Spleen (tissue), 11 donors: ENCODE results near the gene BTBD16. TPM values are rescaled to one million over a fixed set of nuclear protein-coding genes. Genes with fewer than 3 reads are reported as not detected.

ENCODE experiments used
- DNase-seq: peaks from one replicate; pipeline ENCODE4 v3.0.0-alpha.2; 2020
- H3K27ac ChIP-seq, 8 donors: fragments of 200-600 bp; sonication (generic) in 7 of 8; 1 replicate in 4 of 8; 2 replicates in 4 of 8; pipeline versions ENCODE4 v1.5.0 to v1.8.0; 2016 to 2021; ENCODE audit warnings: inconsistent platforms in 4 of 8, mild to moderate bottlenecking in 4 of 8, moderate library complexity in 1 of 8
- H3K27me3 ChIP-seq, 7 donors: fragments of 200-600 bp; sonication (generic) in 6 of 7; replicated peaks in 1 of 7; 1 replicate in 4 of 7; 2 replicates in 3 of 7; pipeline versions ENCODE4 v1.5.0 to v1.8.0; 2016 to 2021; ENCODE audit warnings: inconsistent platforms in 3 of 7, mild to moderate bottlenecking in 1 of 7
- H3K36me3 ChIP-seq, 6 donors: fragments of 200-600 bp; sonication (generic) in 5 of 6; 1 replicate in 4 of 6; 2 replicates in 2 of 6; pipeline versions ENCODE4 v1.5.0 to v1.8.0; 2016 to 2021; ENCODE audit warnings: inconsistent platforms in 2 of 6
- H3K4me1 ChIP-seq, 6 donors: fragments of 200-600 bp; sonication (generic) in 5 of 6; 1 replicate in 3 of 6; 2 replicates in 3 of 6; pipeline versions ENCODE4 v1.5.0 to v1.8.0; 2016 to 2021; ENCODE audit warnings: inconsistent platforms in 3 of 6
- H3K4me3 ChIP-seq, 8 donors: fragments of 200-600 bp; sonication (generic) in 7 of 8; 1 replicate in 4 of 8; 2 replicates in 4 of 8; pipeline versions ENCODE4 v1.5.0 to v1.8.0; 2016 to 2021; ENCODE audit warnings: inconsistent platforms in 4 of 8, mild to moderate bottlenecking in 4 of 8, moderate library complexity in 2 of 8
- H3K9me3 ChIP-seq, 8 donors: fragments of 200-600 bp; sonication (generic) in 7 of 8; 1 replicate in 4 of 8; 2 replicates in 4 of 8; pipeline versions ENCODE4 v1.5.0 to v1.8.0; 2016 to 2021; ENCODE audit warnings: inconsistent platforms in 4 of 8
- CTCF ChIP-seq, 11 experiments: fragments of 200-600 bp in 7 of 11; fragments of 450-650 bp in 4 of 11; sonication (generic) in 4 of 11; IDR thresholded peaks in 8 of 11; conservative IDR thresholded peaks in 3 of 11; 1 replicate in 7 of 11; 2 replicates in 4 of 11; pipeline versions ENCODE4 v1.4.0 to v1.8.0; 2016 to 2021; ENCODE audit warnings: antibody characterized with exemption in 11 of 11, inconsistent platforms in 4 of 11, mild to moderate bottlenecking in 1 of 11
- POLR2A ChIP-seq, 3 donors: fragments of 450-650 bp; IDR thresholded peaks; one replicate each; pipeline ENCODE4 v1.5.1; 2017; ENCODE audit warnings: antibody characterized with exemption in 3 of 3, mild to moderate bottlenecking in 1 of 3
- POLR2AphosphoS5 ChIP-seq, 3 donors: sonication (generic); formaldehyde crosslinking; IDR thresholded peaks; one replicate each; pipeline ENCODE4 v1.5.1; 2017; ENCODE audit warnings: antibody characterized with exemption in 3 of 3
- WGBS, 5 donors: extraction: QIAGEN DNeasy Blood & Tissue Kit in 3 of 5; methylation state at CpG; one replicate each; pipeline versions ENCODE4 v1.1.5 to v1.1.7; 2013 to 2018; 5-methylcytosine and 5-hydroxymethylcytosine counted together
- intact Hi-C: fragments of 100-400 bp; cut with DNase I; formaldehyde crosslinking; loops from one replicate; pipeline ENCODE4 v1.15.0; 2023; ENCODE audit warnings: low total_unique reads
- polyA plus RNA-seq, 3 donors: library from polyadenylated mRNA; stranded (reverse); fragments of 200-250 nt; gene quantifications; one replicate each; pipeline ENCODE4 v1.2.1, GENCODE V29; 2013
- total RNA-seq, 7 donors: library from RNA; depleted of rRNA in 3 of 7; stranded (reverse); fragments of >200 nt in 3 of 7; fragmentation: NEBNext Ultra II Directional in 4 of 7; extraction: Animal tissue kit (Norgen Biotek cat#: 25700) in 4 of 7; gene quantifications; one replicate each; pipeline versions ENCODE4 v1.1.0 to v1.2.1, GENCODE V29; 2016 to 2021
- donor health status: healthy with polysubstance abuse.
- donor health status: DM: no; HTN: no; CAD: no; lungs with moderate emphysema.
- donor health status: DM: no; HTN: no; CAD: no.
- donor health status: Bipolar disorder and iron deficiency.
- donor health status: healthy.
- donor health status: DM: no; HTN: no; CAD: no.
- donor health status: DM: yes; HTN: yes; CAD: no.

BTBD16 gene
- total and polyA plus RNA-seq, 10 donors = 0.04 to 0.10 TPM; not detected in 8

GRCh38 chr10:122321960-122322359 lies 50.9 kb downstream of the BTBD16 start:
- TF ChIP-seq CTCF (IDR thresholded peaks at IDR 0.05 in 8 of 11, conservative IDR thresholded peaks at IDR 0.05 in 3 of 11) (no peak), POLR2A (IDR thresholded peaks at IDR 0.05) (no peak), POLR2AphosphoS5 (IDR thresholded peaks at IDR 0.05) (no peak)
- Histone ChIP-seq H3K27me3 (no peaks in the 10 kb centered on the region), H3K9me3 (peaks cover 0 to 23% (median 5%) of the 10 kb centered on the region in 8 donors), H3K4me3 (no peak overlapping the region), H3K4me1 (peaks cover 0 to 5% (median 0%) of the 10 kb centered on the region in 6 donors), H3K36me3 (no peaks in the 10 kb centered on the region), H3K27ac (no peak overlapping the region)
- no peak for DNase-seq
- WGBS, 5 donors = 53 to 88% (median 63%) methylated on average over 4 of the region's 4 CpGs
- intact Hi-C loops = no loop called here

- Histone ChIP-seq H3K4me3 (no peak overlapping the region), H3K27me3 (peaks cover 0 to 9% (median 0%) of the 10 kb centered on the region in 7 donors), H3K4me1 (peaks cover 0 to 5% (median 0%) of the 10 kb centered on the region in 6 donors), H3K36me3 (no peaks in the 10 kb centered on the region), H3K9me3 (peaks cover 0 to 23% (median 5%) of the 10 kb centered on the region in 8 donors), H3K27ac (no peak overlapping the region)
- intact Hi-C loops = no loop called here
- WGBS, 5 donors = 50 to 80% (median 65%) methylated on average over 1 of the region's 1 CpG
- no peak for DNase-seq
- no peak for TF ChIP-seq POLR2A (IDR thresholded peaks at IDR 0.05)
- TF ChIP-seq POLR2AphosphoS5 (IDR thresholded peaks at IDR 0.05) = no peak
- TF ChIP-seq CTCF (IDR thresholded peaks at IDR 0.05 in 8 of 11, conservative IDR thresholded peaks at IDR 0.05 in 3 of 11) = no peak
Observed at GRCh38 chr10:122323189-122323588, 52.1 kb downstream of the BTBD16 start.

- Histone ChIP-seq H3K36me3 (no peaks in the 10 kb centered on the region), H3K4me3 (no peak overlapping the region), H3K27ac (no peak overlapping the region), H3K27me3 (peaks cover 0 to 10% (median 0%) of the 10 kb centered on the region in 7 donors), H3K9me3 (peaks cover 0 to 22% (median 5%) of the 10 kb centered on the region in 8 donors), H3K4me1 (peaks cover 0 to 14% (median 0%) of the 10 kb centered on the region in 6 donors)
- TF ChIP-seq POLR2AphosphoS5 (IDR thresholded peaks at IDR 0.05) = no peak
- intact Hi-C loops = no loop called here
- no peak for DNase-seq
- WGBS, 5 donors = 81 to 91% (median 87%) methylated on average over 5 of the region's 5 CpGs
Observed at GRCh38 chr10:122323941-122324675, 53.0 kb downstream of the BTBD16 start.

DNA sequence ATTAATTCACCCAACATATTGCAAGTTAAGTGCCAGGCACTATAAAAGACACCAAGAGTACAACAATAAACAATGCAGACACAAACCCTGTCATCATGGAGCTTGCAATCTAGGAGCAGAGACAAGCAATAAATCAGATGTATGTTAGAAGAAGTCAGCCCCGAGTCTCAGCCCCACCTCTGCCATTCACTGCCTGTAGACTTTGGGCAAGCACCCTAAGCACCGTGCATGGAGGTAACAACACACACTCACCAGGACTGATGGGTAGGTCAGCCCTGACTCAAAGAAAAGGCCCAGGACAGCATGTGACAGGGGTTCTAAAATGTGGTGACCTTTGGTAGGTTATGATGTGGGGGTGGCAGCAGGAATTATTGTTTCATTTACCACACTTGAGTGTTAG lies 54.1 kb downstream of the BTBD16 start:
- WGBS, 5 donors = 85 to 94% (median 88%) methylated on average over 2 of the region's 2 CpGs
- H3K9me3 ChIP-seq = peaks cover 0 to 12% (median 3%) of the 10 kb centered on the region in 8 donors
- TF ChIP-seq POLR2AphosphoS5 (IDR thresholded peaks at IDR 0.05) = no peak

DNA sequence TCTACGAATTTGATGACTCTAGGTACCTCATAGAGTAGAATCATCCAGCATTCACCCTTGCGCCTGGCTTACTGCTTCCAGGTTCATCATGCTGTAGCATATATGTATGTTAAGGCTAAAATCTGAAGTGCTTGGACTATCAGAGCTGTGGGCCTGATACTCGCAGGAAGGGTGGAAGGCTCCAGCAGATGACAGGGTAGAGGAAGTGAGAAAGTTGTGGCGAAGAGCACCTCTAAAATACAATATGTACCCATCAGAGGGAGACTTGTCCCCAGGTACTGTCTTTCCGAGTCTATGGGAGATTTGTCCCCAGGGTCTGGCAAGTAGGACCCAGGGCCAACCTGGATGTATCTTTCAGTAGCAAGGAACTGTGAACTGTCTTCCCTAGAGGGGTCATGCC lies 55.3 kb downstream of the BTBD16 start:
- DNase-seq = no peak
- no peaks in the 10 kb centered on the region for H3K36me3 ChIP-seq
- H3K9me3 ChIP-seq = peaks cover 0 to under 1% (median 0%) of the 10 kb centered on the region in 8 donors
- peaks cover 0 to 17% (median 0%) of the 10 kb centered on the region in 7 donors for H3K27me3 ChIP-seq
- intact Hi-C loops = no loop called here
- peaks cover 0 to 18% (median 0%) of the 10 kb centered on the region in 6 donors for H3K4me1 ChIP-seq
- H3K27ac ChIP-seq = no peak overlapping the region
- 65 to 82% (median 72%) methylated on average over 5 of the region's 5 CpGs for WGBS, 5 donors
- H3K4me3 ChIP-seq = no peak overlapping the region
- TF ChIP-seq CTCF (IDR thresholded peaks at IDR 0.05 in 8 of 11, conservative IDR thresholded peaks at IDR 0.05 in 3 of 11) (no peak), POLR2AphosphoS5 (IDR thresholded peaks at IDR 0.05) (no peak)

More for the DNA sequence above, 54.1 kb downstream of the BTBD16 start:
- intact Hi-C loops = no loop called here
- no peak overlapping the region for H3K4me3 ChIP-seq
- H3K27ac ChIP-seq = no peak overlapping the region
- peaks cover 0 to 18% (median 0%) of the 10 kb centered on the region in 6 donors for H3K4me1 ChIP-seq
- H3K27me3 ChIP-seq = peaks cover 0 to 14% (median 0%) of the 10 kb centered on the region in 7 donors
- no peak for DNase-seq
- H3K36me3 ChIP-seq = no peaks in the 10 kb centered on the region
